Measurements from ENCODE around the gene ZBTB7C. TPM values are rescaled to one million over a fixed set of nuclear protein-coding genes. Genes with fewer than 3 reads are reported as not detected.

ZBTB7C gene
- polyA plus RNA-seq, 1 of the 3 experiments (the other 2 are of a cell fraction), result 0.05 TPM

- H3K27ac ChIP-seq (ENCODE audit: low read depth in 2 of 2, low read length in 1 of 2), result no peak overlapping the region; a peak in 1 of 4 replicates
- no peak overlapping the region for H3K4me3 ChIP-seq (ENCODE audit: low read depth in 2 of 2, low read length in 1 of 2)
- H3K4me2 ChIP-seq, result no peak overlapping the region
- no peaks in the 10 kb centered on the region for H3K79me2 ChIP-seq (ENCODE audit: insufficient read depth)
- no peaks in the 10 kb centered on the region for H4K20me1 ChIP-seq (ENCODE audit: insufficient read depth)
- no peaks in the 10 kb centered on the region for H3K9me2 ChIP-seq
- no peak for DNase-seq
- no peaks in the 10 kb centered on the region for H3K9me3 ChIP-seq
- no peak for TF ChIP-seq NFIC (IDR thresholded peaks at IDR 0.05; ENCODE audit: borderline replicate concordance)
- no peak for TF ChIP-seq YY1 (IDR thresholded peaks at IDR 0.05; ENCODE audit: low read depth)
- TF ChIP-seq RAD21 (IDR thresholded peaks at IDR 0.05; ENCODE audit: low read length), result no peak
- TF ChIP-seq IRF3 (IDR thresholded peaks at IDR 0.05; ENCODE audit: low read depth, low read length), result no peak
- no peak for TF ChIP-seq CHD2 (IDR thresholded peaks at IDR 0.05; ENCODE audit: low read length, partially characterized antibody)
- no peak for TF ChIP-seq FOSL2 (IDR thresholded peaks at IDR 0.05; ENCODE audit: borderline replicate concordance, low read depth)
- no peak for TF ChIP-seq ELF1 (IDR thresholded peaks at IDR 0.05)
- no peak for TF ChIP-seq PBX3 (IDR thresholded peaks at IDR 0.05)
- no peak for TF ChIP-seq SMC3 (IDR thresholded peaks at IDR 0.05; ENCODE audit: low read depth, low read length)
- TF ChIP-seq POLR2AphosphoS5 (IDR thresholded peaks at IDR 0.05; ENCODE audit: low read depth, low read length), result no peak
- TF ChIP-seq RCOR1 (IDR thresholded peaks at IDR 0.05; ENCODE audit: low read length), result no peak
- TF ChIP-seq EZH2phosphoT487 (IDR thresholded peaks at IDR 0.05; ENCODE audit: borderline replicate concordance, low read depth), result no peak
- no peak for TF ChIP-seq RXRA (IDR thresholded peaks at IDR 0.05; ENCODE audit: borderline replicate concordance, low read depth)
- TF ChIP-seq, protein P1, sequence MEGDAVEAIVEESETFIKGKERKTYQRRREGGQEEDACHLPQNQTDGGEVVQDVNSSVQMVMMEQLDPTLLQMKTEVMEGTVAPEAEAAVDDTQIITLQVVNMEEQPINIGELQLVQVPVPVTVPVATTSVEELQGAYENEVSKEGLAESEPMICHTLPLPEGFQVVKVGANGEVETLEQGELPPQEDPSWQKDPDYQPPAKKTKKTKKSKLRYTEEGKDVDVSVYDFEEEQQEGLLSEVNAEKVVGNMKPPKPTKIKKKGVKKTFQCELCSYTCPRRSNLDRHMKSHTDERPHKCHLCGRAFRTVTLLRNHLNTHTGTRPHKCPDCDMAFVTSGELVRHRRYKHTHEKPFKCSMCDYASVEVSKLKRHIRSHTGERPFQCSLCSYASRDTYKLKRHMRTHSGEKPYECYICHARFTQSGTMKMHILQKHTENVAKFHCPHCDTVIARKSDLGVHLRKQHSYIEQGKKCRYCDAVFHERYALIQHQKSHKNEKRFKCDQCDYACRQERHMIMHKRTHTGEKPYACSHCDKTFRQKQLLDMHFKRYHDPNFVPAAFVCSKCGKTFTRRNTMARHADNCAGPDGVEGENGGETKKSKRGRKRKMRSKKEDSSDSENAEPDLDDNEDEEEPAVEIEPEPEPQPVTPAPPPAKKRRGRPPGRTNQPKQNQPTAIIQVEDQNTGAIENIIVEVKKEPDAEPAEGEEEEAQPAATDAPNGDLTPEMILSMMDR (IDR thresholded peaks at IDR 0.05), result no peak
- TF ChIP-seq EP300 (IDR thresholded peaks at IDR 0.05; ENCODE audit: borderline replicate concordance in 1 of 2, low read depth in 1 of 2, low read length in 1 of 2), result no peak
- no peak for TF ChIP-seq JUND (IDR thresholded peaks at IDR 0.05)
- TF ChIP-seq TCF12 (IDR thresholded peaks at IDR 0.05), result no peak
- H3K36me3 ChIP-seq (replicated peaks in 1 of 2; ENCODE audit: control insufficient read depth in 1 of 2, insufficient read depth in 2 of 2, low read length in 1 of 2), result no peaks in the 10 kb centered on the region
- peaks cover 0 to 41% of the 10 kb centered on the region in 2 experiments; a peak in 2 of 4 replicates for H3K4me1 ChIP-seq (ENCODE audit: control insufficient read depth in 1 of 2, insufficient read depth in 2 of 2, low read depth in 1 of 2, low read length in 1 of 2)
- 0 out of 2 replicates have a peak, but pooled peaks cover 18% of the 10 kb centered on the region for H3K27me3 ChIP-seq (ENCODE audit: insufficient read depth)
- 74% methylated on average over 8 of the region's 11 CpGs for WGBS (ENCODE audit: low lambda C conversion rate)
- no peak overlapping the region for H3K9ac ChIP-seq
- no peak overlapping the region for H2AFZ ChIP-seq (ENCODE audit: low read depth)
- POLR2A ChIA-PET, result no interaction called here
- CTCF ChIA-PET, result interaction anchor here (0.7 to 1.1 kb wide), 2 partner anchors 34 to 78 kb away, joined by 3 read pairs; no protein-coding TSS in a partner anchor
- no peaks in the 10 kb centered on the region for H3F3A ChIP-seq (replicated peaks; ENCODE audit: insufficient read depth)
Observed at GRCh38 chr18:48108136-48108535, 301.0 kb downstream of the ZBTB7C start.

Measured in SK-N-SH (cell line).